GM12864 (cell line): ENCODE data around the gene EVI5L.

Experiments used
- DNase-seq: peaks from one replicate; pipeline ENCODE4 v3.0.0-alpha.2; 2011; ENCODE audit warnings: low read depth
- H3K4me3 ChIP-seq: 2 replicates; pipeline ENCODE4 v1.5.1; 2011; ENCODE audit warnings: mild to moderate bottlenecking, low read depth, low read length, control low read depth
- TF ChIP-seq, protein P1 (sequence below): IDR thresholded peaks from 2 replicates; pipeline ENCODE4 v1.5.1; 2011; ENCODE audit warnings: low read depth, mild to moderate bottlenecking, moderate library complexity, low read length, control low read depth, inconsistent platforms; ENCODE audit errors: missing control alignments

Gene EVI5L

DNA sequence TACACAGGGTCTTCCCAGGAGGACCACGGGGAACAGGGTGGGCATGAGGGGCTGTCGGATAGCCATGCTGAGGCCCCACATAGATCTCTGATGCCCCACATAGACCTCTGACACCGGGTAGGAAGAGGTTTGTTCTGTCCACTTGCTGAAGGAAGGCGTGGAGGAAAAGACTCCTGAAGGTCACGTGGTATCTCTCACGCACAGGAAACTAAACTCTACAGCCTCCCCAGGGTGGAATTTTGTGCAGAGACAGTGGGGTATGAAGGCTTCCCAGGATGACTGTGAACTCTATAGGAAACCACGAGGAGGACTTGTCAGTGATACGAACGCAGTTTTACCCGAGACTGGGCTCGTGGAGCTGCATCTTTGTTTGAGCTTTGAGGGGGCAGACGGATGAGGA is 2.8 kb downstream of the EVI5L start:
- H3K4me3 ChIP-seq: no peak overlapping the region
- TF ChIP-seq, protein P1, sequence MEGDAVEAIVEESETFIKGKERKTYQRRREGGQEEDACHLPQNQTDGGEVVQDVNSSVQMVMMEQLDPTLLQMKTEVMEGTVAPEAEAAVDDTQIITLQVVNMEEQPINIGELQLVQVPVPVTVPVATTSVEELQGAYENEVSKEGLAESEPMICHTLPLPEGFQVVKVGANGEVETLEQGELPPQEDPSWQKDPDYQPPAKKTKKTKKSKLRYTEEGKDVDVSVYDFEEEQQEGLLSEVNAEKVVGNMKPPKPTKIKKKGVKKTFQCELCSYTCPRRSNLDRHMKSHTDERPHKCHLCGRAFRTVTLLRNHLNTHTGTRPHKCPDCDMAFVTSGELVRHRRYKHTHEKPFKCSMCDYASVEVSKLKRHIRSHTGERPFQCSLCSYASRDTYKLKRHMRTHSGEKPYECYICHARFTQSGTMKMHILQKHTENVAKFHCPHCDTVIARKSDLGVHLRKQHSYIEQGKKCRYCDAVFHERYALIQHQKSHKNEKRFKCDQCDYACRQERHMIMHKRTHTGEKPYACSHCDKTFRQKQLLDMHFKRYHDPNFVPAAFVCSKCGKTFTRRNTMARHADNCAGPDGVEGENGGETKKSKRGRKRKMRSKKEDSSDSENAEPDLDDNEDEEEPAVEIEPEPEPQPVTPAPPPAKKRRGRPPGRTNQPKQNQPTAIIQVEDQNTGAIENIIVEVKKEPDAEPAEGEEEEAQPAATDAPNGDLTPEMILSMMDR: no peak
- no peak for DNase-seq

DNA sequence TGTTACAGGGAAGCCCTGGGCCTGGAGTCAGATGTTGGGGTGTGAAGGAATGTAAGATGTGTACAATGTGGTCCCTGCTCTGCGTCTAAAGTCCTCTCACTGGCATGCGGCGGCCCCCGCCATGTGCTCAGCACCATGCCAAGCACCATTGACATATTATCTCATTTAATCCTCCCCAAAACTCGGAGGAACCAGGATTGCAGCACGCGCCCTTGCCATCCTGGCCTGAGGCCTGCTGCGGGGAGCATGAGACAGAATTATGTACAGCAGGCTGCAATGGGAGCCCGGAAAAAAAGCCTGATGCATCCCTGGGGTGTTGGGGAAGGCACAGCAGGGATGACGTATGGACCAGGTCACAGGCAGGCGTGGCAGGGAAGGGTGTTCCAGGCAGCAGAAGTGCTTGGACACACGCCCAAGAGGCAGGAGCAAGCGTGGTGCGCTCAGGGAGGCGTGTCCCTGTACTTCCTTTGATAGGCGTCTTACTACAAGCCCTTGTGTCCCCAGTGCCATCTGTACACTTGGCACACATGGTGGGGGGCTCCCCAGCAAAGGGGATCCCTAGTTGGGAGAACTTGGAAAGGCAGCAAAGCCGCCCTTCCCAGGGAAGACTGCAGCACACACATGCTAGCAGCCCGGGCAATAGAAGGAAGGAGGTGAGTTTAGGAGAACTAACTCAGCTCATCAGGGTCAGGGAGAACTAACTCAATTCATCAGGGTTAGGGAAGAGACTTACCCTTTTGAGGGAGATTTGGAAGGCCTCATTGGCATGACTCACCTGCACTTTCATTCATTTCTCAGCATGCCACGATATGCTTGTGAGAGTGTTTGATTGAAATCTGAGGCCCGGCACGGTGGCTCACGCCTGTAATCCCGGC is 3.4 kb downstream of the EVI5L start:
- TF ChIP-seq, protein P1: no peak
- DNase-seq: no peak
- no peak overlapping the region for H3K4me3 ChIP-seq

DNA sequence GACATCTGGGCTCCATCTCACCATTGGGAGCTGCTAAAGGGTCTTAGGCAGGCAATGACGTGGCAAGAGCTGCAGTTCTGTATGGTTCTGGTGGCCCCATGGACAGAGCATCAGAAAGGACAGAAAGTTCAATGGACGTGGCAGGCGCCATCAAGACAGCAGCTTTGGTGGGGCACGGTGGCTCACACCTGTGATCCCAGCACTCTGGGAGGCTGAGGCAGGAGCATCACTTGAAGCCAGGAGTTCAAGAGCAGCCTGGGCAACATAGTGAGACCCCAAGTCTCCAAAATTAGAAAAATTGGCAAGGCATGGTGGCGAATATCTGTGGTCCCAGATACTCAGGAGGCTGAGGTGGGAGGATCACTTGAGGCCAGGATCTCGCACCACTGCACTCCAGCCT is 9.5 kb downstream of the EVI5L start:
- DNase-seq: no peak
- TF ChIP-seq, protein P1: no peak
- H3K4me3 ChIP-seq: no peak overlapping the region

DNA sequence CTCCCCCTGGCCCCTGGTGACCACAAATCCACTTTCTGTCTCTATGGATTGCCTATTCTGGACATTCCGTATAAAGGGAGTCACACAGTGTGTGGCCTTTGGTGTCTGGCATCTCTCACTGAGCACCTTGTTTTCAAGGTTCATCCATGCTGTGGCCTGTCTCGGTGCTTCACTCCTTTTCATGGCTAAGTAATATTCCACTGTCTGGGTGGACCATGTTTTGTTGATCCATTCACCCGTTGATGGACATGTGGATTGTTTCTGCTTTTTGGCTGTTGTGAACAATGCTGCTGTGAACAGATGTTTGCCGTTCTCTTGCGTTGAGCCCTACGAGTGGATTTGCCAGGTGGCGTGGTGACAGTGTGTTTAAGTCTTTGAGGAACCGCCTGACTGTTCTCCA is 10.6 kb downstream of the EVI5L start:
- no peak overlapping the region for H3K4me3 ChIP-seq
- no peak for DNase-seq
- TF ChIP-seq, protein P1: no peak

DNA sequence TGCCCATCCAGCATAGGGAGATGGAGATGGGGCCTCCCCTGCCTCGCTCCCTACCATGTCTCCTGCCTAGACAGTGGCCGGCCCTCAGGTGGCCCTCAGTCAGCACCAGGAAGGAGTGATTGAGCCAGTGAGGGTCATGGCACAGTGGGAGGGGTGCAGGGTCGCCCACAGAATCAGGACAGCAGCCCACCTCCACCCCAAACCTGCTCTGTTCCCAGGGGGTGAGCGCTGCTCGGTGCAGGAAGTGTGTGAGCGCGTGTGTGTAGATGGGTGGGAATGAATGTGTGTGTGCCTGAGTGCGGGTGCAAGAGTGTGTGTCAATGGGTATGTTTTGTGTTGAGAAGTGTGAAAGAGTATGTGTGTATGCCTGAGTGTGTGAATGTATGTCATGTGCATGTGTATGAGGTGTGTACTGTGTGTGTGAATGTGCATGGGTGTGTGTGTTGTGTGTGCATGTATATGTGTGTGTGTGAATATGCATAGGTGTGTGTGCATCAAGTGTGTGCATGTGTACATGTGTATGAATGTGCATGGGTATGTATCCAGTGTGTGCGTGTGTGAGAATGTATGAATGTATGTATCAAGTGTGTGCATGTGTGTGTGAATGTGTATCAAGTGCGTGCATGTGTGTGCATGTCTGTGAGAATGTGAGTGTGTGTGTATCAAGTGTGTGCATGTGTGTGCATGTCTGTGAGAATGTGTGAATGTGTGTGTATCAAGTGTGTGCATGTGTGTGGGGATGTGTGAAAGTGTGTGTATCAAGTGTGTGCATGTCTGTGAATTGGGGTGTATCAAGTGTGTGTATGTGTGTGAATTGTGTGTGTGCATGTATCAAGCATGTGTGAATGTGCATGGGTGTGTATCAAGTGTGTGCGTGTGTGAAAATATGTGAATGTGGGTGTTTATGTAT is 12.0 kb downstream of the EVI5L start:
- TF ChIP-seq, protein P1: no peak
- no peak for DNase-seq
- H3K4me3 ChIP-seq: no peak overlapping the region

DNA sequence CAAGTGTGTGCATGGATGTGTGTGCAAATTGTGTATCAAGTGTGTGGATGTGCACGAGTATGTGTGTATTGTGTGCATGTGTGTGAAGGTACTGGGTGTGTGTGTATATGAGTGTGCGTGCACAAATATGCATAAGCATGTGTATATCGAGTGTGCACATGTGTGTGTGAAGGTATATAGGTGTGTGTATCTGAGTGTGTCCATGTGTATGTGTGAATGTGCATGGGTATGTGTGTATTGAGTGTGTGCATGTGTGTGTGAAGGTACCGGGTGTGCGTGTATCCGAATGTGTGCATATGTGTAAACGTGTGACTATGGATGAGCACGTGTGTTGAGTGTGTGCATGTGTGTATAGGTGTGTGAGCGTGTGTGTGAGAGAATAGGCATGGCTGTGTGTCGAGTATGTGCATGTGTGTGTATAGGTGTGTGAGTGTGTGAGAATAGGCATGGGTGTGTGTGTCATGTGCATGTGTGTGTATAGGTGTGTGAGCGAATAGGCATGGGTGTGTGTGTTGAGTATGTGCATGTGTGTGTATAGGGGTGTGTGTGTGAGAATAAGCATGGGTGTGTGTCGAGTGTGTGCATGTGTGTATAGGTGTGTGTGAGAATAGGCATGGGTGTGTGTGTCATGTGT is 12.8 kb downstream of the EVI5L start:
- TF ChIP-seq, protein P1: no peak
- no peak for DNase-seq
- H3K4me3 ChIP-seq: no peak overlapping the region
